ENCODE data around the gene ICOS. TPM values are rescaled to one million over a fixed set of nuclear protein-coding genes. Genes with fewer than 3 reads are reported as not detected.

ICOS gene
- total and polyA plus RNA-seq, 10 of the 15 experiments (the other 5 are each of a cell fraction or from before 2014, with no cell fraction given): 0.47 to 36.0 (median 0.87) TPM

DNA sequence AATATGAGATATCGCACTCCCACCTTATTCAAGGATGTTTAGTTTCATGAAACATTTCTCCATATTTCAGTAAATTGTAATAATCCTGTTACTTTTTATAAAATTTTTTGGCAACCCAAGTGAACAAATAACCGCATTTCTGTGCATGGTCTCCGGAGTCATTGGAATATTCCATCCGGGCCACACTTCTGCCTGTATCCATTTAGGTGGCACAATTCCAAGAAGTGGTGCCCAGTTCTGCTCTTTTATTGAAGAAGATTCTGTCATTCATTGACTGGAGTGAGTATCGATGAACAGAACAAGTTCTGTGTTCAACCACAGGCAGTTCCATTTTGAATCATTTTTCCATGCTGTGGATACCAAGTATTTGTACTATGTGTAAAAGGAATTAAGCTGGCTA lies 26.6 kb upstream of the ICOS start:
- Histone ChIP-seq H3K27me3 (replicated peaks in 1 of 2; ENCODE audit: control insufficient read depth in 2 of 2, insufficient read depth in 2 of 2, low read length in 1 of 2) (0 out of 4 replicates have a peak, but pooled peaks cover 0 to 5% of the 10 kb centered on the region in 2 experiments), H3K4me3 (no peak overlapping the region), H2AFZ (ENCODE audit: control insufficient read depth, low read depth, low read length) (no peak overlapping the region), H3K9ac (ENCODE audit: control insufficient read depth, insufficient read depth, low read length) (no peak overlapping the region), H3K27ac (ENCODE audit: control insufficient read depth, insufficient read depth) (no peak overlapping the region), H3K4me2 (ENCODE audit: control insufficient read depth, insufficient read depth) (no peak overlapping the region), H3K9me3 (replicated peaks; ENCODE audit: control insufficient read depth, insufficient read depth, low read length) (no peaks in the 10 kb centered on the region), H4K20me1 (ENCODE audit: control insufficient read depth, insufficient read depth) (no peaks in the 10 kb centered on the region), H3K79me2 (ENCODE audit: control insufficient read depth, insufficient read depth, low read length) (no peaks in the 10 kb centered on the region), H3K4me1 (ENCODE audit: control insufficient read depth, insufficient read depth, low read length) (peaks cover 6% of the 10 kb centered on the region; the same call in 1 of the 2 replicates), H3K36me3 (ENCODE audit: control insufficient read depth in 2 of 2, insufficient read depth in 2 of 2, low read length in 1 of 2) (no peaks in the 10 kb centered on the region)
- FAIRE-seq (no peak), ATAC-seq (no peak), DNase-seq (ENCODE audit: low read depth, low spot score) (no peak)
- no peak for TF ChIP-seq SP1 (IDR thresholded peaks at IDR 0.05; ENCODE audit: low read depth, low read length)
- TF ChIP-seq MTA3 (IDR thresholded peaks at IDR 0.05; ENCODE audit: borderline replicate concordance, low read length): no peak
- TF ChIP-seq SIN3A (IDR thresholded peaks at IDR 0.05; ENCODE audit: low read depth, low read length): no peak
- TF ChIP-seq BACH1 (IDR thresholded peaks at IDR 0.05; ENCODE audit: borderline replicate concordance): no peak
- TF ChIP-seq POLR2A (IDR thresholded peaks at IDR 0.05; ENCODE audit: low read depth, low read length): no peak
- ChIA-PET CTCF (interaction anchor here (0.6 to 1.5 kb wide), 3 partner anchors 92 to 427 kb away, joined by 3 read pairs; no protein-coding TSS in a partner anchor), SMC1A (ENCODE audit: uncharacterized antibody, unreplicated experiment) (interaction anchor here (0.7 kb wide), 1 partner anchor 822 kb away, joined by 3 read pairs; no protein-coding TSS in a partner anchor), POLR2A (no interaction called here), RAD21 (ENCODE audit: unreplicated experiment) (no interaction called here)
- WGBS (ENCODE audit: insufficient coverage, insufficient replicate concordance, low lambda C conversion rate, missing lambda C conversion rate): 8% methylated on average over 5 of the region's 5 CpGs
- intact Hi-C loops (cut with micrococcal nuclease; ENCODE audit: unreplicated experiment): loop anchor here (5.0 kb wide), 1 partner anchor 428 kb away; no protein-coding TSS in a partner anchor
- no TSS peak for BruUV-seq (replicated peaks)
- in situ Hi-C loops (cut with MboI): no loop called here

DNA sequence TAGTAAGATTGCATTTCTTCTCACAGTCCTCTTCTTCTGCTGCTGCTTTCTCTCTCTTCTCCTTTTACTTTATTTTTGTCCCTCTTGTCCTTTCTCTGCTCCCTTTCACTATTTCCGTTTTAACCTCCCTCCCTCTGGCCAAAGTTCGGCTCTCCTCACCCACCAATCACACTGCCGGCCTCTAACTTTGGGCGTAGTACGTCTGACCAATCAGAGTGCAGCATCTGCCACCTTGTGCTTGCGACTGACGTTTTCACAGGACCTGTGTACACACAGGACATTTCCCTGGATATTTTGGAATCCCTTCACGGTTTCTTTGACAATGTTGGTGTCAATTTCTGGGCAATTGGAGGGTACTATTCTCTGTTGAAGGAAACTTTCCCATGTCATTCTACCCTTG lies 22.6 kb upstream of the ICOS start:
- Histone ChIP-seq H3K36me3 (ENCODE audit: control insufficient read depth in 2 of 2, insufficient read depth in 2 of 2, low read length in 1 of 2) (no peaks in the 10 kb centered on the region), H3K4me3 (no peak overlapping the region), H3K79me2 (ENCODE audit: control insufficient read depth, insufficient read depth, low read length) (no peaks in the 10 kb centered on the region), H4K20me1 (ENCODE audit: control insufficient read depth, insufficient read depth) (no peaks in the 10 kb centered on the region), H2AFZ (ENCODE audit: control insufficient read depth, low read depth, low read length) (no peak overlapping the region), H3K27me3 (replicated peaks in 1 of 2; ENCODE audit: control insufficient read depth in 2 of 2, insufficient read depth in 2 of 2, low read length in 1 of 2) (0 out of 4 replicates have a peak, but pooled peaks cover 0 to 2% of the 10 kb centered on the region in 2 experiments), H3K9ac (ENCODE audit: control insufficient read depth, insufficient read depth, low read length) (no peak overlapping the region), H3K4me2 (ENCODE audit: control insufficient read depth, insufficient read depth) (no peak overlapping the region), H3K27ac (ENCODE audit: control insufficient read depth, insufficient read depth) (no peak overlapping the region), H3K4me1 (ENCODE audit: control insufficient read depth, insufficient read depth, low read length) (peaks cover 6% of the 10 kb centered on the region; the same call in 1 of the 2 replicates), H3K9me3 (replicated peaks; ENCODE audit: control insufficient read depth, insufficient read depth, low read length) (no peaks in the 10 kb centered on the region)
- ATAC-seq: no peak
- ChIA-PET POLR2A (no interaction called here), SMC1A (ENCODE audit: uncharacterized antibody, unreplicated experiment) (no interaction called here), RAD21 (ENCODE audit: unreplicated experiment) (no interaction called here), CTCF (no interaction called here)
- no peak for TF ChIP-seq IKZF1 (conservative IDR thresholded peaks at IDR 0.05)
- no peak for TF ChIP-seq MYB (IDR thresholded peaks at IDR 0.05; ENCODE audit: borderline replicate concordance, low read depth, low read length)
- no peak for TF ChIP-seq FOXM1 (IDR thresholded peaks at IDR 0.05; ENCODE audit: low read depth, low read length)
- TF ChIP-seq IKZF2 (IDR thresholded peaks at IDR 0.05): no peak
- no peak for TF ChIP-seq BCL11A (IDR thresholded peaks at IDR 0.05; ENCODE audit: low read depth, low read length)
- TF ChIP-seq, protein P1, sequence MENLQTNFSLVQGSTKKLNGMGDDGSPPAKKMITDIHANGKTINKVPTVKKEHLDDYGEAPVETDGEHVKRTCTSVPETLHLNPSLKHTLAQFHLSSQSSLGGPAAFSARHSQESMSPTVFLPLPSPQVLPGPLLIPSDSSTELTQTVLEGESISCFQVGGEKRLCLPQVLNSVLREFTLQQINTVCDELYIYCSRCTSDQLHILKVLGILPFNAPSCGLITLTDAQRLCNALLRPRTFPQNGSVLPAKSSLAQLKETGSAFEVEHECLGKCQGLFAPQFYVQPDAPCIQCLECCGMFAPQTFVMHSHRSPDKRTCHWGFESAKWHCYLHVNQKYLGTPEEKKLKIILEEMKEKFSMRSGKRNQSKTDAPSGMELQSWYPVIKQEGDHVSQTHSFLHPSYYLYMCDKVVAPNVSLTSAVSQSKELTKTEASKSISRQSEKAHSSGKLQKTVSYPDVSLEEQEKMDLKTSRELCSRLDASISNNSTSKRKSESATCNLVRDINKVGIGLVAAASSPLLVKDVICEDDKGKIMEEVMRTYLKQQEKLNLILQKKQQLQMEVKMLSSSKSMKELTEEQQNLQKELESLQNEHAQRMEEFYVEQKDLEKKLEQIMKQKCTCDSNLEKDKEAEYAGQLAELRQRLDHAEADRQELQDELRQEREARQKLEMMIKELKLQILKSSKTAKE (IDR thresholded peaks at IDR 0.05; ENCODE audit: low read depth, poor library complexity, severe bottlenecking): no peak
- no peak for TF ChIP-seq NBN (IDR thresholded peaks at IDR 0.05)
- TF ChIP-seq, protein P2, sequence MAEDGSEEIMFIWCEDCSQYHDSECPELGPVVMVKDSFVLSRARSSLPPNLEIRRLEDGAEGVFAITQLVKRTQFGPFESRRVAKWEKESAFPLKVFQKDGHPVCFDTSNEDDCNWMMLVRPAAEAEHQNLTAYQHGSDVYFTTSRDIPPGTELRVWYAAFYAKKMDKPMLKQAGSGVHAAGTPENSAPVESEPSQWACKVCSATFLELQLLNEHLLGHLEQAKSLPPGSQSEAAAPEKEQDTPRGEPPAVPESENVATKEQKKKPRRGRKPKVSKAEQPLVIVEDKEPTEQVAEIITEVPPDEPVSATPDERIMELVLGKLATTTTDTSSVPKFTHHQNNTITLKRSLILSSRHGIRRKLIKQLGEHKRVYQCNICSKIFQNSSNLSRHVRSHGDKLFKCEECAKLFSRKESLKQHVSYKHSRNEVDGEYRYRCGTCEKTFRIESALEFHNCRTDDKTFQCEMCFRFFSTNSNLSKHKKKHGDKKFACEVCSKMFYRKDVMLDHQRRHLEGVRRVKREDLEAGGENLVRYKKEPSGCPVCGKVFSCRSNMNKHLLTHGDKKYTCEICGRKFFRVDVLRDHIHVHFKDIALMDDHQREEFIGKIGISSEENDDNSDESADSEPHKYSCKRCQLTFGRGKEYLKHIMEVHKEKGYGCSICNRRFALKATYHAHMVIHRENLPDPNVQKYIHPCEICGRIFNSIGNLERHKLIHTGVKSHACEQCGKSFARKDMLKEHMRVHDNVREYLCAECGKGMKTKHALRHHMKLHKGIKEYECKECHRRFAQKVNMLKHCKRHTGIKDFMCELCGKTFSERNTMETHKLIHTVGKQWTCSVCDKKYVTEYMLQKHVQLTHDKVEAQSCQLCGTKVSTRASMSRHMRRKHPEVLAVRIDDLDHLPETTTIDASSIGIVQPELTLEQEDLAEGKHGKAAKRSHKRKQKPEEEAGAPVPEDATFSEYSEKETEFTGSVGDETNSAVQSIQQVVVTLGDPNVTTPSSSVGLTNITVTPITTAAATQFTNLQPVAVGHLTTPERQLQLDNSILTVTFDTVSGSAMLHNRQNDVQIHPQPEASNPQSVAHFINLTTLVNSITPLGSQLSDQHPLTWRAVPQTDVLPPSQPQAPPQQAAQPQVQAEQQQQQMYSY (CRISPR knock-in tag; IDR thresholded peaks at IDR 0.05): no peak
- in situ Hi-C loops (cut with MboI) (no loop called here), intact Hi-C loops (cut with micrococcal nuclease; ENCODE audit: unreplicated experiment) (no loop called here)
- no TSS peak for BruUV-seq (replicated peaks)
- FAIRE-seq: no peak
- DNase-seq (ENCODE audit: low read depth, low spot score): no peak
- WGBS (ENCODE audit: insufficient coverage, insufficient replicate concordance, low lambda C conversion rate, missing lambda C conversion rate): 43% methylated on average over 8 of the region's 8 CpGs

Data from GM12878 (cell line).